Gastrocnemius medialis (tissue), 4 donors: ENCODE data around the gene CCDC186.

Experiments used
- POLR2A ChIP-seq, 2 donors: fragments of 450-650 bp; IDR thresholded peaks; one replicate each; pipeline ENCODE4 v1.6.1; 2017; ENCODE audit warnings: antibody characterized with exemption in 2 of 2, mild to moderate bottlenecking in 2 of 2, moderate library complexity in 2 of 2
- TF ChIP-seq, protein P1 (sequence below), 5 experiments: fragments of 450-650 bp in 3 of 5; fragments of 200-600 bp in 2 of 5; sonication (generic) in 2 of 5; IDR thresholded peaks in 4 of 5; conservative IDR thresholded peaks in 1 of 5; 1 replicate in 4 of 5; 2 replicates in 1 of 5; pipeline ENCODE4 v1.5.1; 2016 to 2019; ENCODE audit warnings: antibody characterized with exemption in 5 of 5, mild to moderate bottlenecking in 3 of 5, moderate library complexity in 3 of 5

- TF ChIP-seq, protein P1, sequence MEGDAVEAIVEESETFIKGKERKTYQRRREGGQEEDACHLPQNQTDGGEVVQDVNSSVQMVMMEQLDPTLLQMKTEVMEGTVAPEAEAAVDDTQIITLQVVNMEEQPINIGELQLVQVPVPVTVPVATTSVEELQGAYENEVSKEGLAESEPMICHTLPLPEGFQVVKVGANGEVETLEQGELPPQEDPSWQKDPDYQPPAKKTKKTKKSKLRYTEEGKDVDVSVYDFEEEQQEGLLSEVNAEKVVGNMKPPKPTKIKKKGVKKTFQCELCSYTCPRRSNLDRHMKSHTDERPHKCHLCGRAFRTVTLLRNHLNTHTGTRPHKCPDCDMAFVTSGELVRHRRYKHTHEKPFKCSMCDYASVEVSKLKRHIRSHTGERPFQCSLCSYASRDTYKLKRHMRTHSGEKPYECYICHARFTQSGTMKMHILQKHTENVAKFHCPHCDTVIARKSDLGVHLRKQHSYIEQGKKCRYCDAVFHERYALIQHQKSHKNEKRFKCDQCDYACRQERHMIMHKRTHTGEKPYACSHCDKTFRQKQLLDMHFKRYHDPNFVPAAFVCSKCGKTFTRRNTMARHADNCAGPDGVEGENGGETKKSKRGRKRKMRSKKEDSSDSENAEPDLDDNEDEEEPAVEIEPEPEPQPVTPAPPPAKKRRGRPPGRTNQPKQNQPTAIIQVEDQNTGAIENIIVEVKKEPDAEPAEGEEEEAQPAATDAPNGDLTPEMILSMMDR (IDR thresholded peaks at IDR 0.05 in 4 of 5, conservative IDR thresholded peaks at IDR 0.05 in 1 of 5), result no peak
- no peak for TF ChIP-seq POLR2A (IDR thresholded peaks at IDR 0.05)
Observed at GRCh38 chr10:114173603-114173920, 441 bp downstream of the CCDC186 start.
